Lower lobe of right lung (tissue), 2 donors: Measurements from ENCODE around the gene UGT1A1. TPM values are rescaled to one million over a fixed set of nuclear protein-coding genes. Genes with fewer than 3 reads are reported as not detected.

Source experiments
- ATAC-seq, 2 donors: fragments of 200-7000 bp; cut with Tn5 transposase; one replicate each; pipeline ENCODE4 v1.9.1; 2020 to 2022; ENCODE audit warnings: mild to moderate bottlenecking in 2 of 2, moderate library complexity in 2 of 2
- DNase-seq: peaks from one replicate; pipeline ENCODE4 v3.0.0-alpha.2; 2020
- H3K27ac ChIP-seq: fragments of 200-600 bp; one replicate; pipeline ENCODE4 v1.8.0; 2022
- H3K27me3 ChIP-seq: fragments of 200-600 bp; one replicate; pipeline ENCODE4 v1.8.0; 2022; ENCODE audit warnings: low read depth
- H3K36me3 ChIP-seq: fragments of 200-600 bp; one replicate; pipeline ENCODE4 v1.8.0; 2022; ENCODE audit warnings: mild to moderate bottlenecking
- H3K4me1 ChIP-seq: fragments of 200-600 bp; one replicate; pipeline ENCODE4 v1.8.0; 2022
- H3K4me3 ChIP-seq: fragments of 200-600 bp; one replicate; pipeline ENCODE4 v1.8.0; 2022; ENCODE audit warnings: mild to moderate bottlenecking
- H3K9me3 ChIP-seq: fragments of 200-600 bp; one replicate; pipeline ENCODE4 v1.8.0; 2022
- intact Hi-C: fragments of 100-400 bp; cut with DNase I; formaldehyde crosslinking; loops from one replicate; pipeline ENCODE4 v1.11.0; 2022
- total RNA-seq: library from RNA; stranded (reverse); fragmentation: NEBNext Ultra II Directional; extraction: Animal tissue kit (Norgen Biotek cat#: 25700); gene quantifications from one replicate; pipeline ENCODE4 v1.2.1, GENCODE V29; 2021
- TF ChIP-seq, protein P1 (sequence below): fragments of 200-600 bp; IDR thresholded peaks from one replicate; pipeline ENCODE4 v1.8.0; 2022; ENCODE audit warnings: antibody characterized with exemption, mild to moderate bottlenecking
- donor health status: DM: no; HTN: yes; CAD: no; lungs with severe emphysema.

The UGT1A1 gene
- total RNA-seq, 1 donor from 2014 or later: 0.24 TPM

DNA sequence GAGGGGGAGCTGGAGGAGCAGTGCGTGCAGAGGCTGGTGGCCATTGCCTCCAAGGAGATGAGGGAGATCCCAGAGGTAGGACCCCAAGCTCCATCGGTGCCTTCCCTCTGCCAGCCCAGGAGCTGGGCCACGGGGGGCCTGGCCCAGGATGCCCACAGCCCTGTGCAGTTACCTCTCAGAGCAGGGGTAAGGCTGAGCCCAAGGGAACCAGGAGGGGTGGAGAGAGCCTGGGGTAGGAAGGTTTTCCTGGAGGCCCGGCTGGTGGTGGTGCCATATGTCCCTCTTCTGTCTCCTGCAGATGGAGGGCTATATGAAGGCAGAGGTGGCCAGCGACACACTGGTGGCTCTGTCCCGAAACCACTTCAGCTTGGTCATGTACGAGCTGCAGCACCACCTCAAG, 29.5 kb downstream of the UGT1A1 start:
- TF ChIP-seq, protein P1, sequence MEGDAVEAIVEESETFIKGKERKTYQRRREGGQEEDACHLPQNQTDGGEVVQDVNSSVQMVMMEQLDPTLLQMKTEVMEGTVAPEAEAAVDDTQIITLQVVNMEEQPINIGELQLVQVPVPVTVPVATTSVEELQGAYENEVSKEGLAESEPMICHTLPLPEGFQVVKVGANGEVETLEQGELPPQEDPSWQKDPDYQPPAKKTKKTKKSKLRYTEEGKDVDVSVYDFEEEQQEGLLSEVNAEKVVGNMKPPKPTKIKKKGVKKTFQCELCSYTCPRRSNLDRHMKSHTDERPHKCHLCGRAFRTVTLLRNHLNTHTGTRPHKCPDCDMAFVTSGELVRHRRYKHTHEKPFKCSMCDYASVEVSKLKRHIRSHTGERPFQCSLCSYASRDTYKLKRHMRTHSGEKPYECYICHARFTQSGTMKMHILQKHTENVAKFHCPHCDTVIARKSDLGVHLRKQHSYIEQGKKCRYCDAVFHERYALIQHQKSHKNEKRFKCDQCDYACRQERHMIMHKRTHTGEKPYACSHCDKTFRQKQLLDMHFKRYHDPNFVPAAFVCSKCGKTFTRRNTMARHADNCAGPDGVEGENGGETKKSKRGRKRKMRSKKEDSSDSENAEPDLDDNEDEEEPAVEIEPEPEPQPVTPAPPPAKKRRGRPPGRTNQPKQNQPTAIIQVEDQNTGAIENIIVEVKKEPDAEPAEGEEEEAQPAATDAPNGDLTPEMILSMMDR: no peak
- no peak for ATAC-seq
- Histone ChIP-seq H3K9me3 (no peaks in the 10 kb centered on the region), H3K4me1 (no peaks in the 10 kb centered on the region), H3K36me3 (no peaks in the 10 kb centered on the region), H3K27ac (no peak overlapping the region), H3K4me3 (no peak overlapping the region), H3K27me3 (no peaks in the 10 kb centered on the region)
- DNase-seq: no peak
- intact Hi-C loops: no loop called here

DNA sequence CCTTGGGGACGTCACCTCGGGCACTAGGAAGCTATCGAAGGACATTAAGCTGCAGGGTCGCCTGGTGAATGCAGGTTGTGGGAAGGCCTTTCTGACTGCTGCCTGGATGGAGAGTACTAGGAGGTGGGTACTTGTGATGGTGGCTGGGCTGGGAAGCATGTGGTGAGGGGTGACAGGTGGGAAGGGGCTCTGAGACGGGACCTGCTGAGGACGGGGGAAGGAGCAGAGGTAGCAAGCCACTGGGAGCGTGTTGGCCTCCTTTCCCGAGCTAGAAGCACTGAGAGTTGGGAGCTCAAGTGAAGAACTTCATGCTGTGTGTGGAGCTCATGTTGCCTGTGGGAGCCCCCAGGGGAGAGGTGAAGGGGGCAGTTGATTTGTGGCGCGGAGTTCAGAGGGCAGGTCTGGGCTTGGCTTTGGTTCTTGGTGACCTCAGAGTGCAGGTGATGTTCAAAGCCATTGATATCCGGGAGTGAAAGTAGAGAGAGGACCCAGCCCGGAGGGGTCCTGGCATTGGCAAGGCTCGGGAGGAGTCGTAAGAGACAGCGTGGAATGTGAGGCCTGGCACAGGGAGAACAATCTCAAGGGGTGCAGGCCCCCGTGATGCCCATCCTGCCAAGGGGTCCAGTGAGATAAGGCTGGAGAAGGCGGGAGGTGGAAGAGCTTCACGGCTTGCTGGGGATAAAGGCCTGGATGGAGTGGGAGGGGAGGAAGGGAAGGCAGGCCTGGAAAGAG, 31.2 kb downstream of the UGT1A1 start:
- ATAC-seq (no peak), DNase-seq (no peak)
- no peak overlapping the region for H3K27ac ChIP-seq
- H3K27me3 ChIP-seq: no peaks in the 10 kb centered on the region
- H3K9me3 ChIP-seq: no peaks in the 10 kb centered on the region
- H3K4me1 ChIP-seq: no peaks in the 10 kb centered on the region
- H3K4me3 ChIP-seq: no peak overlapping the region
- intact Hi-C loops: no loop called here
- TF ChIP-seq, protein P1: no peak
- H3K36me3 ChIP-seq: no peaks in the 10 kb centered on the region

DNA sequence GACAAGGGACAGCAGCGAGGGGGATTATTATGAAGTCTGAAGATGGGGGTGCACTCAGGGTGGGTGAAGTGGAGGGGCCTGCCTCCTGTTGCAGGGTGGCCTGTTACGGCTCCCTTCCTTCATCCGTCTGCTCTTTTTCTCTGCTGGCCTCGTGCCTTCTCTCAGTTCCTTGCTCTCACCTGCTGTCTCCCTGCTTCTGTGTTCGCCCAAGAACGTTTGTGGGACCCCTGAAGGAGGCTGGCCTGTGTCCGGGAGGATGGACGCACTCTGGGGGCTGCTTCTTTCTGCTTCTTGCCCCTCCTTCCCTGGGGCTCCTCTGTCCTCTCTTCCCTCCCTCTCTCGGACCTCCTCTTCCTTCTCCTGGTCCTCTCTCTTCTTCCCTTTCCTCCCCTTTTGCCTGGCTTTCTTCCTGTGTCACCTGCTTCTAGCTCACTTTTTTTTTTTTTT, 31.8 kb downstream of the UGT1A1 start:
- no peak for DNase-seq
- TF ChIP-seq, protein P1: no peak
- Histone ChIP-seq H3K27me3 (no peaks in the 10 kb centered on the region), H3K4me3 (no peak overlapping the region), H3K27ac (no peak overlapping the region), H3K4me1 (no peaks in the 10 kb centered on the region), H3K9me3 (no peaks in the 10 kb centered on the region), H3K36me3 (no peaks in the 10 kb centered on the region)
- ATAC-seq: no peak
- intact Hi-C loops: no loop called here

DNA sequence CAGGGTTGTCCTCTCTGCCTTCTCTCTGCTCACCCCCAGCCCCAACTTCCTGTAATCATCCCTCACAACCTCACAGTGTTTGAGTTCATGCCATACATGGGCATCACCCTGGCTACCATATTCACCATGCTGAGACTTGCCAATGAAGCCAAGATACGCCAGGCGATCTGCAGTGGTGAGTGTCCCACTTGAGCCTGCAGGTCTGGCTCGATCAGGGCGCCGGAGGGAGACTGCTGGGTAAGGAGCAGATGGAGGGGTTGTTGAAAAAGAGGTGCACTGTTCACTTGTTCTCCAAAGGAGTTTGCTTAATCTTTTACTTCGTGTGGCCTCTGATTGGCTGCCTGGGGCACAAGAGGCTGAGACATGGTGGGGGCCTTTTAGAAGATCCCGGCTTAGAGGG, 32.6 kb downstream of the UGT1A1 start:
- TF ChIP-seq, protein P1: no peak
- Histone ChIP-seq H3K4me1 (no peaks in the 10 kb centered on the region), H3K4me3 (no peak overlapping the region), H3K27ac (no peak overlapping the region), H3K9me3 (no peaks in the 10 kb centered on the region), H3K27me3 (no peaks in the 10 kb centered on the region), H3K36me3 (no peaks in the 10 kb centered on the region)
- no peak for DNase-seq
- no peak for ATAC-seq
- intact Hi-C loops: no loop called here

DNA sequence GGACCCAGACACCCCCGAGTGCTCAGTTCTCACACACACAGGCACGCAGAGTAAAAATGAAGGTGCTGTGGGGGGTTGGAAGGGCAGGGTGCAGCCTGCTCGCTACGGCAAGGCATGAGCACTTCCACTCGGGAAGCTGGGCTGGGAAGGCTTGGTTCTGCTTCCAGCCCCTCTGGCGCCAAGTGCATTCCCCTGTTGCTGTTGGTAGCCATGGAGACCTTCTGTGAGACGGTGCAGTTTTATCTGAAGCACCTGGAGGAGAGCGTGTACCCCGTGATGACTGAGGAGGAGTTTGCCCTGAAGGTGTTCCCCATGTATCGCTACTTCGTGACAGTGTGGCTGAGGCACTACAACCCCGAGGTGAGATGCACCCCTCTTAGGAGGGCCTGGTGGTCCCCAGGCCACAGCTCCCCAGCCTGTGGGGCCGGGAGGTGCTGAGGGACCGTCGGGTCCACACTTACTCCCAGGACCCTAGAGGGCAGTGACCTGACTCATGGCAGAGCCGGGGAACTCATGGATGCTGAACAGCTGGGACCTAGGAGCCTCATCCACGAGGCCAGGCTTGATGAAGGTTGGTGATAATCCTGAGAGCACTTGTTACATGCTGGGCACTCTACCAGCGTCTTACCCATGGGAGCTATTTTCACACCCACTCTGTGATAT, 33.5 kb downstream of the UGT1A1 start:
- H3K27ac ChIP-seq: no peak overlapping the region
- ATAC-seq (peak; percentile 38 to 45), DNase-seq (no peak)
- TF ChIP-seq, protein P1: no peak
- H3K36me3 ChIP-seq: no peaks in the 10 kb centered on the region
- H3K4me1 ChIP-seq: no peaks in the 10 kb centered on the region
- intact Hi-C loops: no loop called here
- no peaks in the 10 kb centered on the region for H3K9me3 ChIP-seq
- no peaks in the 10 kb centered on the region for H3K27me3 ChIP-seq
- no peak overlapping the region for H3K4me3 ChIP-seq
